ENCODE results near the gene ULK4.
"Not testable (repeated sequence)": the region's sequence is repeated elsewhere in the genome, so short reads cannot be mapped to it uniquely, and the experiment has no call there.

The ULK4 gene

DNA sequence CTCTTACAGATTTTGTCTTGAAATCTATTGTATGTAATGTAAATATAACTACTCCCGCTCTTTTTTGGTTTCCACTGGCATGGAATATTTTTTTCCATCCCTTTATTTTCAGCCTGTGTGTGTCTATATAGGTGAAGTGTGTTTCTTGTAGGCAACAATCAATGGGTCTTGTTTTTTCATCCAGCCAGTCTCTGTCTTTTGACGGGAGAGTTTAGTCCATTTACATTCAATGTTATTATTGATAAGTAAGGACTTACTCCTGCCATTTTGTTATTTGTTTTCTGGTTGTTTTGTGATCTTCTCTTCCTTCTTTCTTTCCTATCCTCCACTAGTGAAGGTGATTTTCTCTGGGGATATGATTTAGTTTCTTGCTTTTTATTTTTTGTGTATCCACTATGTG lies 101.4 kb downstream of the ULK4 start:
- DNase-seq = not testable (repeated sequence)

DNA sequence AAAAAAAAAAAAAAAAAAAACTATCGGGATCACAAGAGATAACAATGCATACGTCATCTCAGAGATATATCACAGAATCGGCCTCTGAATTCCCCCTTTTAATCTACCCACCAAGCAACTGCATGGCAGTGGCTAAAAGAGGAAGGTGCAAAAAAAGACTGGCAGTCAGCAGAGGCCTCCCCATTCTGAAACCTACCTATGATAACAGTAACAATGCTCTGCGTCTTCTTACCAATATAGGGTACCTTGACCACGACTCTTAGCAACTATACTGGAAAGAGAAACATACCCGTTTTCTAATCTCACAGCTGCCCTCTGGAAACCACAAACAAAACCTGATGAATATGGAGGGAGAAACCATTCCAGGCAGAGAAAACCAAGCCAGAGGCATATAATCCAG lies 106.9 kb downstream of the ULK4 start:
- DNase-seq = no peak

DNA sequence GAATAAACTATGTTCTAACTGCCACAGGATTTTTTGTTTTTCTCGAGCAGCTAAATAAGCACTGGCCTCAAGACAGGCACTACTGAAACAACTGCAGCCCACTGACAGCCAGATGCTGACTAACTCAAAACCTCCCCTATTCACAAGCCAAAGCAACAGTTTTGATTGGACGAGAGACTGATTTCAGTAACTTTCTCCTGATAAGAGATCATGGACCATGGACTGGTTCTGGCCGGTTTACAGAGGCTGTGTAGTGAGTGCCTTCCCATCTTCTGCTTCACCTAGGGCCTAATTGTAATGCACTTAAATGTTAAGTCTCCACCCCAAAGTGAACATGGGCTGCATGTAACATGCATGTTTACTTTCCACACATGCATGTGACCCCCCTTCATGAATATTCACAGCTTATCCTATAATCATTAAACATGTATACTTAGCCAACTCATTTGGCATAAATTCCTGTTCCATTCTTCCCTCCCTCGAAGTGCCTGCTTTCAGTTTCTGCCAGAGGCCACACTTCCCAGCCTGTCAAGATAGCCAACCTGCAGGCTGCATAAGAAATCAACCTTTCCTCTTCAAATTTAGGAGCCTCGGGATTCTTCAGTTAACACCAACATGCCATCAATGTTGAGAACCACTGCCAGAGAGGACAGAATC lies 108.2 kb downstream of the ULK4 start:
- no peak for DNase-seq

DNA sequence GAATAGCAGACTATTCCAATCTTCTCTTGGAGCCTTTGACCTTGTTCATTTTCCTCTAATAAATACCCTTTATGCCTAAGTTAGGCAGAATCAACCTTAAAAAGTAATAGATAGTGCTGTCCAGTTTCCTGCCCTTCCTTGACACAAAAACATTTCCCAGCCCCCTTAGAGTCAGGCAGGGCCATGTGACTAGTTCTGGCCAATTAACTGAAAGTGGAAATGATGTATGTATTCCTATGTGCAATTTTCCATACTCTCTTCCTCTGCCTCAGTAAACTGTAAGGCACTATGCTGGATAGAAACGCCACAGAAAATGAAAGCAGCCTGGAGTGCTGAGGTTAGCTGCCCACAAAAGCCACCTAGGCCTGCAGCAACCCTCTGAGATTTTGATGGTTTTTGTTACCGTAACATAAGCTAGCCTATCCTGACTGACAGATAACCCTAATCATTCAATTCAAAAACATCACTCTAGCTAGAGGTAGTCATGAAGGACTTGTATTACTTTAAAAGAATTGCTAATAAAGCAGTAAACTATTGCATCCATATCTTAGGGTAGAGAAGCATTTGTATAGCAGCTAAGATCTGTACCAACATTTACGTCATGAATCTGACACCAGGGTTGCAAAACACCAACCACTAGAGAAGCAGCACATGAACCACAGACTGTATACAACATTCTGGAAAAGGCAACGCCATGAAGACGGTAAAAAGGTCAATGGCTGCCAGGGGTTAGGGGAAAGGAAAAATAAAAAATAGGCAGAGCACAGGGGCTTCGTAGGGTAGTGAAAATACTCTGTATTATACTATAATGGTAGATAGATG lies 112.9 kb downstream of the ULK4 start:
- DNase-seq = peak; percentile 41

DNA sequence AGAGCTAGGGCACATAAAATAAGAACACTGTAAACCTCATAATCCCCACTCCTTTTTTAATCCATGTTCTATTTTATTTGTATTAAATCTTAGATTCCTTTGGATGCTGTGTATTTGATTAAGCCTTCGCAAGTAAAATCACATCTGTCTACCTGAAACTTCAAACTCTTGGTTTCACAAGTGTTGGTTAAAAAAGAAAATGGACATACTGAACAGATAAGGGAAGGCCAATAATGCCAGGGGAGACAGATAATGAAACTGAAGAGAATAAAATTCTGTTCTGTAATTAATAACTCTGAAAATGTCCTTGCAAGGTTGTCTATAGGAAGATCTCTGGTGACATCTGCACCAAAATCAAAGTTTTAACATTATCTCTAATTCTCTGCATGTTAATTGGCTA lies 114.2 kb downstream of the ULK4 start:
- no peak for DNase-seq

DNA sequence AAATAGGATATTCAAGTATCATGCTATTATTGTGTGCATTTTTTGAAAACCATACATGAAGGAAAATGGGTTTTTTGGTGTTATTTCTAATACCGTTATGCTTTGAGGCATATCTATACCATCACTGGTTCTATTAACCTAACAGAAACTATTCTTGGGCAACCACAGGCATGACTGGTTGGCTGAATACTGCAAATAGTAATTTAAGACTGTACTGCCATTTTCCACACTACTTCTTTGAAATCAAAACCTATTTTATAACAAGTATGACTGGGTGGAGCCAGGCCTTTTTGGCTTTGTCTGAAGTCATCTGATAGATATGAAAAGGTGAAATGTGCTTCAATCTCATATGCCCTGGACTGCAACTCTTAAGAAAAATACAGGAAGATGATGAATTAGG lies 115.1 kb downstream of the ULK4 start:
- peak; percentile 51 for DNase-seq

DNA sequence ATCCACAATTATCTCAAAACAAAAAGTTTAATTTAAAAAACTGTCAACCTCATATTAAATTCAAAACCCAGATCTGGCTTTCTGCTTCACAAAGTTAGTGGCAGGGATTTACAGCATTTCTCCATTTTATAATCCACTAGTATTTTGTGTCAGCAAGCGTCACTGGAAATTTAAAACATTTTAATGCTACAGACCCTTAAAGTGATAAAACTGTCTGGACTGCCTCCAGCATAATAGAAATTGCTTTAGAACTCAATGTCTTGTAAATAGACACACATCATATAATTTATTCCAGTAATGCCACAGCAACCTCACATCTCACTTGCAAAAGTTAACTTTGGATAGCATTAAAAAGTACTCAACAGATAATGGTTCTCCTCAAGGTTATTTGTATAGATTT lies 116.1 kb downstream of the ULK4 start:
- DNase-seq = no peak

DNA sequence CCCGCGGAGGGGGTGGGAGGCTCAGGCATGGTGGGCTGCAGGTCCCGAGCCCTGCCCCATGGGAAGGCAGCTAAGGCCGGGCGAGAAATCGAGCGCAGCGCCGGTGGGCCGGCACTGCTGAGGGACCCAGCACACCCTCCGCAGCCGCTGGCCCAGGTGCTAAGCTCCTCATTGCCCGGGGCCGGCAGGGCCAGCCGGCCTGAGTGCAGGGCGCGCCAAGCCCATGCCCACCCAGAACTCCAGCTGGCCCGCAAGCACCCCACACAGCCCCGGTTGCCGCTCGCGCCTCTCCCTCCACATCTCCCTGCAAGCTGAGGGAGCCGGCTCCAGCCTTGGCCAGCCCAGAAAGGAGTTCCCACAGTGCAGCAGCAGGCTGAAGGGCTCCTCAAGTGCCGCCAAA lies 117.6 kb downstream of the ULK4 start:
- not testable (repeated sequence) for DNase-seq

DNA sequence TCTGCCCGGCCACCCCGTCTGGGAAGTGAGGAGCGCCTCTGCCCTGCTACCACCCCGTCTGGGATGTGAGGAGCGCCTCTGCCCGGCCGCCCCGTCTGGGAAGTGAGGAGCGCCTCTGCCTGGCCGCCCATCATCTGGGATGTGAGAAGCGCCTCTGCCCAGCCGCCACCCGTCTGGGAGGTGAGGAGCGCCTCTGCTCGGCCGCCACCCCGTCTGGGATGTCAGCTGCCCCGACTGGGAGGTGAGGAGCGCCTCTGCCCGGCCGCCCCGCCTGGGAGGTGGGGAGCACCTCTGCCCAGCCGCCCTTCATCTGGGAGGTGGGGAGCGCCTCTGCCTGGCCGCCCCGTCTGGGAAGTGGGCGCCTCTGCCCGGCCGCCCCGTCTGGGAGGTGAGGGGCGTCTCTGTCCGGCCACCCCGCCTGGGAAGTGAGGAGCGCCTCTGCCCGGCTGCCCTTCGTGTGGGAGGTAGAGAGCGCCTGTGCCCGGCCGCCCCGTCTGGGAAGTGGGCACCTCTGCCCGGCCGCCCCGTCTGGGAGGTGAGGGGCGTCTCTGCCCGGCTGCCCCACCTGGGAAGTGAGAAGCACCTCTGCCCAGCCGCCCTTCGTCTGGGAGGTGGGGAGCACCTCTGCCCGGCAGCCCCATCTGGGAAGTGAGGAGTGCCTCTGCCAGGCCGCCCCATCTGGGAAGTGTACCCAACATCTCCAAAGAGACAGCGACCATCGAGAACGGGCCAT lies 120.8 kb downstream of the ULK4 start:
- not testable (repeated sequence) for DNase-seq

DNA sequence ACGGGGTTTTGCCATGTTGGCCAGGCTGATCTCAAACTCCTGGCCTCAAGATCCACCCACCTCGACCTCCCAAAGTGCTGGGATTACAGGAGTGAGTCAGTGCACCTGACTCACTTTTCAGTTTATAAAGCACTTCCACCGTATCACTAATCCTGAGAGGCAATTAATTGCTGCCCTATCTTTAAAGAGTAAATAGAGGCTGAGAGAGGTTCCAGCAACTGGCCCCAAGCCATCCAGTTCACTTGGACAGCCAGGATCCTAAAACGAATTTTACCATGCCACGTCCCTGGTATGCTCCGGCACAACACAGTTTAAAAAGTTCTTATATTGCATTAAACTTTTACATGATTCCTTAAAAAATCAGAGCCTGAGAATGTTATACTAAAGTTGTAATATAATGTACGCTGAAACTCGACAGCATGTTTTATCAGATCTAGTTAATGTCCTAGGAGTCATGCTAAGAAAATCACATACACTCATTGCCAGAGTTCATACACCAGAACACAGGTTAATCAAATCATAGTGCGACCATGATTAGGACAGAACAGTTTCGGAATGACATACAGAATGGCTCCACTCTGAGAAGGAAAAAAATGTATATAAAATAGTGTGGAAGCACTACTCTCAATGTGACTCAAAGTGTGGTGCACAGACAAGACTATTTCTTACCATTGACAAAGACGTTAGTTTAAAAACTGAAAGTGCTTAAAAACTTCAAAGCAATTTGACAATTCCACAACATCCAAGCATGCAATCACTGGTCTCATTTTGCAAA lies 125.4 kb downstream of the ULK4 start:
- DNase-seq = peak; percentile 90

DNA sequence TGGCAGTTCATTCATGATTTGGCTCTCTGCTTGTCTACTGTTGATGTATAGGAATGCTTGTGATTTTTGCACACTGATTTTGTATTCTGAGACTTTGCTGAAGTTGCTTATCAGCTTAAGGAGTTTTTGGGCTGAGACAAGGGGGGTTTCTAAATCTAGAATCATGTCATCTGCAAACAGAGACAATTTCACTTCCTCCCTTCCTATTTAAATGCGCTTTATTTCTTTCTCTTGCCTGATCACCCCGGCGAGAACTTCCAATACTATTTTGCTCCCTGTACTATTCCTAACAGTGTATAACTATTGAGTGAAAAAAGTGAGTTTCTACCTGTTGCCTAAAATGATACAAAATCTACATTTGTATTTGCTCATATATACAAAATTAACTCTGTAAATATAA lies 128.3 kb downstream of the ULK4 start:
- DNase-seq = no peak

DNA sequence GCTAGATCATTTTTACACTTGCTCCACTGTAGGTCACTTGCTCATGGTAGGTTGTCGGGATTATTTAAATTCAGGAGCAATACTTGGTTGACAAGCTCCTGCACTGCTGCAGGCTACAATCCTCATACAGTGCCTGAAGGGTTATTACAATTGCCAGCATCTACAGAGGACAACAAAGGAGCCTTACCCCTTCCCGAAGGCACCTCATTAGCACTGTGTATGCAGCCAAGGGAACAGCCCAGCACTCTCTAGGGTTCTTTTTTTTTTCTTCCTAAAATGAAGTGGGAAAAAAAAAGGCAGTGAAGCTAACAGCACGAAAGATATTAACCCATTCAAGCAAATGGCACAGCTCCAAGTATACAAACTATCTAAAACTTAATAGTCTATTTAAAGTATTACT lies 142.7 kb downstream of the ULK4 start:
- DNase-seq = no peak

DNA sequence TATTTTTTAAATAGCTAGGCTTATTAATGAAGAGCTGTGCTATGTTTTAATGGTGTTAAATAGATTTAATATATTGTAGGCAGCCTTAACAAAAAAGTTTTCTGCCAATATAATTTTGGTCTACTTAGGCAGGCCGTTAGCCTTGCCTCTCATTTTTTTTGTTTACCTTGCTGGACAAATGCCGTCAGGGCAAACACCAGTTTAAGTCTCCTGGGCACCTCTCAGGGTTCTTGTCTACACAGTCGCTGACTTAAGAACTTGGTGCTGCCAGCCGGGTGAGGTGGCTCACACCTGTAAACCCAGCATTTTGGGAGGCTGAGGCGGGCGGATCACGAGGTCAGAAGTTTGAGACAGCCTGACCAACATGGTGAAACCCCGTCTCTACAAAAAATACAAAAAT lies 153.3 kb downstream of the ULK4 start:
- DNase-seq = no peak

DNA sequence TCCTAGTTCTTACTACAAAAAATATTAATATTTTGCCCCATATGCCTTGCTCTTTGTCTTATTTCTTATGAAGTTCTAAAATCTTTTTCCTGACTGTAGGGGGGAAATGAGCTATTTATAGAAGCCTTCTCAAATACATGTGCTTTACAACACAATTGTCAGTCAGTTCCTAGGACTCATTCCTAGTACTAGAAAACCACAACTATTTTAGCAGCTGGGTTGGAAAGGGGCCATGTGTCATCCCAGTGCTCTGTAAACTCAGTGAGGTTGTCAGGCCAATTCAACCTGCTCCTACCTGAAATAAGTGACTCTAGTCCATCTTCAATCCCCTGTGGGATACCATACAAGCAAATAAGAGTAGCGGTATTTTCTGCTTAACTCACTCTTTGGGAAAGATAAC lies 153.8 kb downstream of the ULK4 start:
- DNase-seq = no peak

DNA sequence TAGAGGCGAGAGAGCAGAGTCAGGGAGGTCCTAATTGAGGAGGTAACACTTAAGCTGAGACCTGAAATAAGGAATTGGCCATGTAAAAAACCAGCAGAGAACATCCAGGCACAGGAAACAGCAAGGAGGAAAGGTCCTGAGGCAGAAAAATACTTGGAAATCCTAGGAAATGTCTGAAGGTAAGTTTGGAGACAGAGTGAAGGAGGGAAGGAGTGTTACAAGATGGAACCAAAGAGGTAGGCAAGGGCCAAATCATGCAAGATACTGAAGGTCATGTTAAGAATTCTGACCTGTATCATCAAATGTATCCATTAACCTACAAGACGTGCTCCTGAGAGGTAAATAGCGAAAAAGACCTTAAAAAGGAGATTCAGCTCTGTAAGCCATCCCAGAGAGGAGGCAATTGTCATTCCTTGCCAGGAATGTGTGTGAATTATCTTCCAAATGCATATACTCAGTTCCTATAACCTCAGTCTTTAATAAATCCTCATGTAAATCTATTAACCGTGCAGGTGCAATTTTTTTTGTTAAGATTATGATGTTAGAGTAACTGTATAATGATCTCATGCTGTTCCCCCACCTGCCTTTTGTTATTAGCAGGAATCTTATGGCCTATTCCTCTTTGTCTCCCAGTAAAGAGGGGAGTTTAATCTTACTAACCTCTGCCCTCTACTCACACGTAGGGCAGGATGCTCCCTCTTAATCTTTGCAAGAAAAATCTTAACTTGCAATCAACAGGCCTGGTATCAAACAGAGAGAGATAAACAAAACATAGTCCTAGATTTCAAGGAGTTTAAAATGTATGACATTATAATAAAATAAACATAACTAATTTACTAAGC lies 166.9 kb downstream of the ULK4 start:
- no peak for DNase-seq

DNA sequence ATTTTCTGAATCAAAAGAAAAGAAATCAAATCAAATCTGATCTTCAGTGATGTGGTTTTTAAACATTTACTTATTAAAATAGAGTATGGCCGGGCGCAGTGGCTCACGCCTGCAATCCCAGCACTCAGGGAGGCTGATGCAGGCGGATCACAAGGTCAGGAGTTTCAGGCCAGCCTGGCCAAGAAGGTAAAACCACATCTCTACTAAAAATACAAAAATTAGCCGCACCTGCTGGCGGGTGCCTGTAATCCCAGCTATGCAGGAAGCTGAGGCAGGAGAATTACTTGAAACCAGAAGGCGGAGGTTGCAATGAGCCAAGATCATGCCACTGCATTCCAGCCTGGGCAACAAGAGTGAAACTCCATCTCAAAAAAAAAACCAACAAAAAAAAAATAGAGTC lies 169.1 kb downstream of the ULK4 start:
- no peak for DNase-seq

DNA sequence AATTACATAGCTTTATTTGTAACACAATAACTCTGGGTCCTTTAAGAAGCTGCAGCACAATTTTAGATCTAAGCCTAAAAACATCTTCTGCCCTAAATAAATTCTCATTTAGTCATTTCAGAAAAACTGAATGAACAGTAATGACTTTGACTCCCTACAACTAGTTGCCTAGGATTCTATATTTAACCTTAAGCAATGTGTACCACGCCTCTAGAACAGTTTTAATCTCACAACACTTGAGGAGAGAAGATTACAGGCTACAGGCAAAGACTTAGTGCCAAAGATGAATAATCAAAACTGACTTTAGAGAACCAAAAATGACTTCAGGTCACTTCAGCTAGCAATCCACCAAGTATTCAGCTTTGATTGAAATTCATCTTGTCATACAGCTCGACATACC lies 192.8 kb downstream of the ULK4 start:
- DNase-seq = no peak

DNA sequence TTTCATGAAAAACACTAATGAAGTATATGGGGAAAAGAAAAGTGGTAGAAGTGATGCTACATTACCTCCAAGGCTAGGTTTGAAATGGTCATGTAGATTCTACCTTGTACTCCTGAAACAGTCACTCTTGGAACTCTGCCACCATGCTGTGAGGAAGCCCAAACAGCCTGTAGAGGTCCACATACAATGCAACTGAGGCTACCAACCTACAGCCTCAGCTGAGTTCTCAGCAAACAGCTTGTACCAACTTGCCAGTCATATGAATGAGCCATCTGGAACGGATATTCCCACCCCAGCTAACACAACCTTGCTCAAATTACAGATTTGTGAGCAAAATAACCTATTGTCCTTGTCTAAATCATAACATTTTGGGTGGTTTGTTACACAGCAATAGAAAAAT lies 193.5 kb downstream of the ULK4 start:
- DNase-seq = no peak

DNA sequence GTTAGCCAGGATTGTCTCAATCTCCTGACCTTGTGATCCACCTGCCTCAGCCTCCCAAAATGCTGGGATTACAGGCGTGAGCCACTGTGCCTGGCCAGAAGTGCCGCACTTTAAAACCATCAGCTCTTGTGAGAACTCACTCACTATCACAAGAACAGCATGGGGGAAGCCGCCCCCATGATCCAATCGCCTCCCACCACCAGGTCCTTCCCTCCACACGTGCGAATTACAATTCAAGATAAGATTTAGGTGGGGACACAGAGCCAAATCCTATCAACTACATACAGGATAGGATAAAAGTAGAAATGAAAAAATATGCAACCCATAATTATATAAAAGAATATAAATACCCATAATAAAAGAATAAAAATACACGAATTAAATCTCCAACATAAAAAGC lies 199.0 kb downstream of the ULK4 start:
- DNase-seq = not testable (repeated sequence)

DNA sequence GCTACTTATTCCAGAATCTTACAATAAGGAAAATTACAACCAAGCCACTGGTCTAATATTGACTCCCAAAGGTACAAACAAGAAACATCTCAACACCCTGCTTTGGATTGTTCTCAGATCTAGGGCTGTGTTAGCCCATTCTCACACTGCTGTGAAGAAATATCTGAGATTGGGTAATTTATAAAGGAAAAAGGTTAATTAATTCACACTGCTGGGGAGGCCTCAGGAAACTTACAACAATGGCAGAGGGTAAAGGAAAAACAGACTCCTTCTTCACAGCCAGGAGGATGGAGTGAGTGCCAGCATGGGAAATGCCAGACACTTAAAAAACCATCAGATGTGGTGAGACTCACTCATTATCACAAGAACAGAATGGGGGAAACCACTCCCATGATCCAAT lies 208.3 kb downstream of the ULK4 start:
- no peak for DNase-seq

DNA sequence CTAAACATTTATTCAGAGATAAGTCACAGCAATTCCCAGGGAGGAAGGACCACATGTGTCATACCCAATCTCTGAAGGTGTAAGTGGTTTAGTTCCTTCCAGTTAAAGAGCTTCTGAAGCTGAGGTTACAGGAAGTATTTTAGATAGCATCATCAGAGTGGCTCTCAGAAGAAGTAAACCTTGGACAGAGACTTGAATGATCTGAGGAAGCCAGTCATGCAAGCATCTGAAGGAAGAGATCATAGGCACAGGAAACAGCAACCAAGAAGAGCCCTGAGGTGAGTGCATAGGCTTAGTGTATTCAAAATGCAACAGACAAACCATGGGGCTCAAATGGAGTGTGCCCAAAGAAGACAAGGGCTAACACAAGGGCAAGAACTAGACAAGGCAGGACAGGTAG lies 210.3 kb downstream of the ULK4 start:
- DNase-seq = peak; percentile 26

DNA sequence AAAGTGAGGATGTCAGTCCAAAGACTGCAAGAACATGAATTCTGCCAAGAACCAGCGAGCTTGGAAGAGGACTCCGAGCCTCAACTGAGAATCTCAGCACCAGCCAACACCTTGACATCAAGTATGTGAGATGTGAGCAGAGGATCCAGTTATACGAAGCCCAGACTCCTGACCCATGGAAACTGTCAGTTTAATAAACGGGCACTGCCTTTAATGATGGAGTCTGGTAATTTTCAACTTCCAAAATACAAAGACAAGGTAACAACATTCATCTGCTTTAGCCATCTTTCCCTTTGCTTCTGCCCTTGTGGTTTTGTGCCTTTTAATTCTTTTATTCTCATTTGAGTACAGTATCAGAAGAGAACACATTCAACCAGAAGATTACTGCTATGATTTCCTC lies 211.9 kb downstream of the ULK4 start:
- no peak for DNase-seq

Data from activated CD4-positive, alpha-beta T cell treated with anti-CD3 and anti-CD28 coated beads, Interleukin-10, Interleukin-2, amounts not matched to agents 100 ng/mL and 50 ng/mL, durations not matched to agents 16 hours and 8 hours (primary cell).